ENCODE data around the gene FLYWCH1. TPM values are rescaled to one million over a fixed set of nuclear protein-coding genes. Genes with fewer than 3 reads are reported as not detected.

FLYWCH1 gene
- total RNA-seq, 6 experiments from 2014 or later, result 30.3 to 34.9 (median 33.7) TPM

DNA sequence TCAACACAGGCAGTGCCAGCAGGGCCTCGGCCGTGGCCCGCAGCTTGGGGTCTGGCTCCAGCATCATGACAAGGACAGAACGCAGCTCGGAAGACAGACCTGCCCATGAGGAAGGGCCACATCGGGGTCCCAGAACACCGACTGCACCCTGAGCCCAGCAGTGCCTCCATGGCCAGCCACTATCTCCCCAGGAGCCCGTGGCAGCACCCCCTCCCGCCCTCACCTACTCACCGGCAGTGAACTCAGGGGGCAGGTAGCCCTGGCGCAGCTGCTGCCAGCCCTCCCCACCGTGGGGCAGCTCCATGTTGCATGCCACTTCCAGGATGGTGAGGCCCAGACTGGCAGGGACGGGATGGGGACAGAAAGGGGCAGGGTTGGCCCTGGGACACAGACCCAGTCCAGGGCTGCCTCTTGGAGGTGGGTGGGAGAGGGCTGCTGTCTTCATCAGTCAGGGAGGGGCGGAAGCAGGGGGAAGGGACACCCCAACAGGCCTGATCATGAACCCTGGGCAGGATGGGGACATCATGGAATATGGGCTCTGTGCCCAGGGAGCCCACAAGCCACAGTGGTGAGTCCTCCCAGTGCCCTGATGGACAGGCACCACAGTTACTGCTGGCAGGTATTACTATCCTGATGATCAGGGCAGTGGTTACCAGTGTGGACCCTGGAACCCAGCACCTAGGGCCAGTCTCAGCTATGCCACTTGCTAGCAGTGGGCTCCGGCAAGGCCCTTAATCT lies 62.8 kb downstream of the FLYWCH1 start:
- no peaks in the 10 kb centered on the region for H3K9me3 Mint-ChIP-seq
- no peak for DNase-seq
- peaks cover 3% of the 10 kb centered on the region for H3K27me3 Mint-ChIP-seq (ENCODE audit: insufficient read depth)
- peaks cover 8% of the 10 kb centered on the region; the same call in 1 of the 2 replicates for H3K4me1 Mint-ChIP-seq (ENCODE audit: low read depth)
- no peak overlapping the region for H3K4me3 Mint-ChIP-seq
- H3K27ac Mint-ChIP-seq, result no peak overlapping the region
- H3K36me3 Mint-ChIP-seq (ENCODE audit: low read depth), result no peaks in the 10 kb centered on the region
- TF ChIP-seq, protein P1, sequence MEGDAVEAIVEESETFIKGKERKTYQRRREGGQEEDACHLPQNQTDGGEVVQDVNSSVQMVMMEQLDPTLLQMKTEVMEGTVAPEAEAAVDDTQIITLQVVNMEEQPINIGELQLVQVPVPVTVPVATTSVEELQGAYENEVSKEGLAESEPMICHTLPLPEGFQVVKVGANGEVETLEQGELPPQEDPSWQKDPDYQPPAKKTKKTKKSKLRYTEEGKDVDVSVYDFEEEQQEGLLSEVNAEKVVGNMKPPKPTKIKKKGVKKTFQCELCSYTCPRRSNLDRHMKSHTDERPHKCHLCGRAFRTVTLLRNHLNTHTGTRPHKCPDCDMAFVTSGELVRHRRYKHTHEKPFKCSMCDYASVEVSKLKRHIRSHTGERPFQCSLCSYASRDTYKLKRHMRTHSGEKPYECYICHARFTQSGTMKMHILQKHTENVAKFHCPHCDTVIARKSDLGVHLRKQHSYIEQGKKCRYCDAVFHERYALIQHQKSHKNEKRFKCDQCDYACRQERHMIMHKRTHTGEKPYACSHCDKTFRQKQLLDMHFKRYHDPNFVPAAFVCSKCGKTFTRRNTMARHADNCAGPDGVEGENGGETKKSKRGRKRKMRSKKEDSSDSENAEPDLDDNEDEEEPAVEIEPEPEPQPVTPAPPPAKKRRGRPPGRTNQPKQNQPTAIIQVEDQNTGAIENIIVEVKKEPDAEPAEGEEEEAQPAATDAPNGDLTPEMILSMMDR (IDR thresholded peaks at IDR 0.05), result no peak

DNA sequence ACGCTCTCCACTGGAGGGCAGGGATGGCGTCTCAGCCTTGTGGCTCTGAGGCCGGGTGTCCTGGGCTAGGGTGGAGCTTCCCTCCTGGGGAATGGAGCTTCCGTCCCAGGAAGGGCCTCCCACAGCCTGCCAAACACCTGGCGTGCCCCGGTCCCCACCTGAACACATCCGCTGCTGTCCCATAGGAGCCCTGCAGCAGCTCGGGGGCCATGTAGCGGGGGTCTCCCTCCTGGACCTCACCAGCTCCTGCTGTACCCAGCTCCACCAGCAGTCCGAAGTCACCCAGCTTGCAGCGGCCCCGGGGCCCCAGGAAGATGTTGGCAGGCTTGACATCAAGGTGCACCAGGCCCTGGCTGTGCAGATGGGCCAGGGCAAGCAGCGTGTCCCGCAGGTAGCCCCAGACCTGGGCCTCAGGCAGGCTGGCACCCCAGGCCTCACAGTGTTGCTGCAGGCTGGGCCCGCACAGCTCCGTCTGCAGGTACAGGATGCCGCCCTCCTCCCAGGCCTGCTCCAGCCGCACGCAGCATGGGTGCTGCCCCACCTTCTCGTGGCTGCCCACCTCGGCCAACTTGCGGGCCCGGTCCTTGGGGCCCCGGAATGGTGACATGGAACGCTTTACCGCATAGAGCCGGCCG lies 63.5 kb downstream of the FLYWCH1 start:
- TF ChIP-seq, protein P1 (IDR thresholded peaks at IDR 0.05), result no peak
- Mint-ChIP-seq H3K27ac (no peak overlapping the region), H3K36me3 (ENCODE audit: low read depth) (no peaks in the 10 kb centered on the region), H3K4me3 (no peak overlapping the region), H3K27me3 (ENCODE audit: insufficient read depth) (peaks cover 5% of the 10 kb centered on the region), H3K9me3 (no peaks in the 10 kb centered on the region), H3K4me1 (ENCODE audit: low read depth) (peaks cover 8% of the 10 kb centered on the region; the same call in 1 of the 2 replicates)
- DNase-seq, result no peak

DNA sequence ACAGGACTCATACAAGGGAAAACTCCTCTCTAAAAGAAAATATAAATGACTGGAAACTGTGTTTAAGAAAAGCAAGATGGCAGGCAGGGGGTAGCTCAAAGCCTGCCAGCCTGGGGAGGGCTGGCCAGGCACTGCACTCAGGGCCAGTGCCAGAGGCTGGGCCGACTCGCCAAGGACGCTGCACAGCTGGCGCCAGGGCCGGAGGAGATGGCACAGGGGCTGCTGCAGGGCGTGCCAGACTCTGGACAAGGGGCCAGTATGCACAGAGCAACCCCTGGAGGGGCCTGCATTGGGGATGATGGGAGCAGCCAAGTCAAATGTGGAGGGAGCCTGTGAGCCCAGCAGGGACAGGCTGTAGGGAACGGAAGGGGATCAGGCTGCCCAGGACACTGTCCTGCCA lies 64.5 kb downstream of the FLYWCH1 start:
- Mint-ChIP-seq H3K9me3 (no peaks in the 10 kb centered on the region), H3K36me3 (ENCODE audit: low read depth) (no peaks in the 10 kb centered on the region), H3K4me1 (ENCODE audit: low read depth) (peaks cover 6% of the 10 kb centered on the region; the same call in 1 of the 2 replicates), H3K27ac (no peak overlapping the region), H3K4me3 (no peak overlapping the region), H3K27me3 (ENCODE audit: insufficient read depth) (peaks cover 4% of the 10 kb centered on the region)
- TF ChIP-seq, protein P1 (IDR thresholded peaks at IDR 0.05), result no peak
- DNase-seq, result no peak

DNA sequence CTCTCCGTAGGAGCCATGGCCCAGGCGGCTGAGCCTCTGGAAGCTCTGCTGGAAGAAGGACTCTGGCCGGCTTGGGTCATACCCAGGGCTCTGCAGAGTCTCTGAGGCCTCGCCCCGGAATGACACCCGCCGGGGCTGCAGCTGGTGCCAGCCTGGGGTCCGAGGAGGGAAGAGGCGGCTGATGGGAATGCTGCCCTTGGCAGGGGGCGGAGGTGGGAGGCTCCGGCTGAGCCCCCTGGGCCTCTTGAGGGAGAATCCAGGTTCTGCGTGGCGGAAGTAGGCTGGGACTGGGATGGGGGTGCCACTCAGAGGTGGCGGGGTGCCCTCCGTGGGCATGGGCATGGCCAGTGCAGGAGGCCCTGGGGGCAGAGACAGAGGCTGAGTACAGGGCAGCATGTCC lies 64.9 kb downstream of the FLYWCH1 start:
- TF ChIP-seq, protein P1 (IDR thresholded peaks at IDR 0.05), result no peak
- Mint-ChIP-seq H3K27ac (no peak overlapping the region), H3K4me1 (ENCODE audit: low read depth) (peaks cover 10% of the 10 kb centered on the region), H3K36me3 (ENCODE audit: low read depth) (no peaks in the 10 kb centered on the region), H3K9me3 (no peaks in the 10 kb centered on the region), H3K4me3 (no peak overlapping the region), H3K27me3 (ENCODE audit: insufficient read depth) (peaks cover 4% of the 10 kb centered on the region)
- DNase-seq, result no peak

DNA sequence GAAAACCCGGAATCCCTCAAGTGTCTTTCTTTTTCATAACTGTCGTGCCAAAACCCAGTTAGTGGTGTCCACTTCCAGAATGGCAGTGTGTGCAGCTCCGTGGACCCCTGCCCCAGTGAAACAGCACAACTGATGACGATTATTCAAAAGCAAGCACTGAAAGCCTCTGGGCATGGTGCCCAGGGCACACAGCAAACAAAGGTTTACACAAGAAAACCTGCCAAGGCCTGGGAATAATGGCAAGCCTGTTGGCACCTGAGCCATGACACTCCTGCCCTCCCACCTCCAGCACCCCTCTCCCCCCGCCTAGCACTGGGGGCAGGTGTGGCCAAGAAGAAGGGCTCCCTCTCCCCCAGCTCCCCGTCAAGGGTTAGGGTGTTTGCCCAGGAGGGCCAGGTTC lies 65.7 kb downstream of the FLYWCH1 start:
- no peak overlapping the region for H3K4me3 Mint-ChIP-seq
- H3K4me1 Mint-ChIP-seq (ENCODE audit: low read depth), result peaks cover 18% of the 10 kb centered on the region
- H3K9me3 Mint-ChIP-seq, result no peaks in the 10 kb centered on the region

More for the DNA sequence above, 65.7 kb downstream of the FLYWCH1 start:
- Mint-ChIP-seq H3K27ac (no peak overlapping the region), H3K27me3 (ENCODE audit: insufficient read depth) (peaks cover 4% of the 10 kb centered on the region; the same call in 1 of the 2 replicates), H3K36me3 (ENCODE audit: low read depth) (no peaks in the 10 kb centered on the region)
- TF ChIP-seq, protein P1 (IDR thresholded peaks at IDR 0.05), result no peak
- DNase-seq, result no peak

Measured in HFFc6 (cell line).